Measurements from ENCODE around the gene DUSP5.

DNA sequence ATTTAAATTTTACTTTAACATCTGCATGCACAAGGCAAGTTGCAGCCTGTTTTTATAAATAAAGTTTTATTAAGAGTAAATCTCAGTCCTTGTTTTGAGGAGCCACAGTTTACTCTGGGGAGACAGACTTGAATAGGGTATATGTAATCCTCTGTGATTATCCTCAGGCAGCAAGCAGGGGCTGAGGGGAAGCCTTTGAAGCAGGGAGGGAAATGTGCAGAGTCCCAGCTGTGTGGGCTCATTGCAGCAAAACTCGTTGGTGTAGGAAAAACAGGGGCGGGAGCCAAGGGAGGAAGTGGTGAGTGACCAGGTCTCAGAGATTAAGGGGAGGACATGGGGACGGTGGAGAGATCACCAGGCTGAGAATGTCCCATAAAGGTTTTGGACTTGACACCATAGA lies 35.4 kb downstream of the DUSP5 start:
- TF ChIP-seq, protein P1, sequence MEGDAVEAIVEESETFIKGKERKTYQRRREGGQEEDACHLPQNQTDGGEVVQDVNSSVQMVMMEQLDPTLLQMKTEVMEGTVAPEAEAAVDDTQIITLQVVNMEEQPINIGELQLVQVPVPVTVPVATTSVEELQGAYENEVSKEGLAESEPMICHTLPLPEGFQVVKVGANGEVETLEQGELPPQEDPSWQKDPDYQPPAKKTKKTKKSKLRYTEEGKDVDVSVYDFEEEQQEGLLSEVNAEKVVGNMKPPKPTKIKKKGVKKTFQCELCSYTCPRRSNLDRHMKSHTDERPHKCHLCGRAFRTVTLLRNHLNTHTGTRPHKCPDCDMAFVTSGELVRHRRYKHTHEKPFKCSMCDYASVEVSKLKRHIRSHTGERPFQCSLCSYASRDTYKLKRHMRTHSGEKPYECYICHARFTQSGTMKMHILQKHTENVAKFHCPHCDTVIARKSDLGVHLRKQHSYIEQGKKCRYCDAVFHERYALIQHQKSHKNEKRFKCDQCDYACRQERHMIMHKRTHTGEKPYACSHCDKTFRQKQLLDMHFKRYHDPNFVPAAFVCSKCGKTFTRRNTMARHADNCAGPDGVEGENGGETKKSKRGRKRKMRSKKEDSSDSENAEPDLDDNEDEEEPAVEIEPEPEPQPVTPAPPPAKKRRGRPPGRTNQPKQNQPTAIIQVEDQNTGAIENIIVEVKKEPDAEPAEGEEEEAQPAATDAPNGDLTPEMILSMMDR (conservative IDR thresholded peaks at IDR 0.05 in 1 of 2, IDR thresholded peaks at IDR 0.05 in 1 of 2; ENCODE audit: extremely low read depth in 1 of 2, insufficient read depth in 1 of 2, low read depth in 1 of 2, low read length in 2 of 2) = no peak
- no peak for TF ChIP-seq EZH2 (IDR thresholded peaks at IDR 0.05; ENCODE audit: borderline replicate concordance, low read length)

All from mammary epithelial cell (primary cell).